GM12892 (cell line): ENCODE results near the gene PPM1M.

Experiments
- DNase-seq: peaks from one replicate; pipeline ENCODE4 v3.0.0; 2011; ENCODE audit not compliant: insufficient read length
- FAIRE-seq: peaks from 2 replicates; lab custom pipeline; 2011; peaks lifted over from hg19 to GRCh38; lab: Jason Lieb, UNC
- POLR2A ChIP-seq: IDR thresholded peaks from 2 replicates; pipeline ENCODE4 v1.6.1; 2011; ENCODE audit warnings: low read depth, low read length, control low read depth
- POLR2AphosphoS5 ChIP-seq: IDR thresholded peaks from 2 replicates; pipeline ENCODE4 v1.6.1; 2011; ENCODE audit warnings: low read depth, low read length, control low read depth
- TAF1 ChIP-seq: IDR thresholded peaks from 2 replicates; pipeline ENCODE4 v1.6.1; 2011; ENCODE audit warnings: low read depth, mild to moderate bottlenecking, control low read depth, low read length, borderline replicate concordance

Gene PPM1M

GRCh38 chr3:52227117-52227516 is 18.4 kb upstream of the PPM1M start:
- no peak for DNase-seq
- TF ChIP-seq TAF1 (no peak), POLR2AphosphoS5 (no peak)
- peak; percentile 27 for FAIRE-seq

- FAIRE-seq = no peak
- DNase-seq = no peak
- TF ChIP-seq POLR2AphosphoS5 (no peak), TAF1 (no peak), POLR2A (no peak)
Measured at GRCh38 chr3:52227766-52228165, 17.8 kb upstream of the PPM1M start.

DNA sequence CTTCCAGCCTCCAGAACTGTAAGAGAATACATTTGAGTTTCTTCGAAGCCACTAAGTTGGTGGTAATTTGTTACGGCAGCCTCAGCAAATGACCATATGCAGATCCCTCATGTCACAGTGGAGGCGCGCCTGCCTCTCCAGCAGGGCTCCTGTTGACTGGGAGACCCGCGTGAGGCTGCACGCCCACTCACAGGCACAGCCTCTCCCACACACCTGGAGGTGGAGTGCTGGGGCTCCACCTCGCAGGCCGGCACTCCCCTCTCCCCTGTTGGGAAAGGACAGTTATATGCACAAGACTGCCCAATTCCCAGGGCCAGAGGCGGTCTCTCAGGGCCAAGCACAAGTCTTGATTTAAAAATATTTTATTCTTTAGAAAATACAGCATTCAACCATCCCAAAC is 17.3 kb upstream of the PPM1M start:
- FAIRE-seq = no peak
- TF ChIP-seq TAF1 = no peak
- no peak for TF ChIP-seq POLR2AphosphoS5
- no peak for TF ChIP-seq POLR2A
- DNase-seq = no peak

DNA sequence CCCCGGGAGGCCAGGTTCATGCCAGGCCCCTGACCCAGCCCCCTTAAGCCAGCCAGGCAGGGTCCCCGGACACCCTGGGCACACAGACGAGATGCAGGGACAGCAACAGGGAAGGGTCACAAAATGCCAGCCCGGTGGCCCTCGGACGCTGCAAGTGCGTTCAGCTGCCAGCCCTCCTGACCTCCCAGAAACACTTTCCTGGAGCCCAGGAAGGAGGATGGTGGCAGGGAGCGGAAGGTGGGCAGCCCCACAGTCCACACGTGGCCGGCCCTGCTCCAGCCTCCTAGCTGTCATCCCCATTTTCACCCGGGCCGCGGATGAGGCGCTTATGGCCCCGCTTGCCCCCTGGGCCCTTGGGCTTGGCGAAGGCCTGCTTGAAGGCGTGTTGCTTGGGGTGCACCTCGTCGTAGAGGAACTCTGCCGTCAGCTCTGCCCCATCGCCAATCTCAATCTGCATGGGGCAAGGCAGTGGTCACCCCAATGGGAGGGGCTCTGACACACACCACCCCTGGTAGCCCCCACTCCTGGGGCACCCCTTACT is 16.7 kb upstream of the PPM1M start:
- DNase-seq (no peak), FAIRE-seq (no peak)
- TF ChIP-seq POLR2A (no peak), TAF1 (no peak), POLR2AphosphoS5 (no peak)

- TF ChIP-seq POLR2A = no peak
- TF ChIP-seq TAF1 = no peak
- TF ChIP-seq POLR2AphosphoS5 = no peak
- no peak for FAIRE-seq
- no peak for DNase-seq
Measured at GRCh38 chr3:52229656-52230055, 15.9 kb upstream of the PPM1M start.

GRCh38 chr3:52230461-52230860 is 15.1 kb upstream of the PPM1M start:
- TF ChIP-seq POLR2A (no peak), TAF1 (no peak), POLR2AphosphoS5 (no peak)
- FAIRE-seq (no peak), DNase-seq (no peak)

DNA sequence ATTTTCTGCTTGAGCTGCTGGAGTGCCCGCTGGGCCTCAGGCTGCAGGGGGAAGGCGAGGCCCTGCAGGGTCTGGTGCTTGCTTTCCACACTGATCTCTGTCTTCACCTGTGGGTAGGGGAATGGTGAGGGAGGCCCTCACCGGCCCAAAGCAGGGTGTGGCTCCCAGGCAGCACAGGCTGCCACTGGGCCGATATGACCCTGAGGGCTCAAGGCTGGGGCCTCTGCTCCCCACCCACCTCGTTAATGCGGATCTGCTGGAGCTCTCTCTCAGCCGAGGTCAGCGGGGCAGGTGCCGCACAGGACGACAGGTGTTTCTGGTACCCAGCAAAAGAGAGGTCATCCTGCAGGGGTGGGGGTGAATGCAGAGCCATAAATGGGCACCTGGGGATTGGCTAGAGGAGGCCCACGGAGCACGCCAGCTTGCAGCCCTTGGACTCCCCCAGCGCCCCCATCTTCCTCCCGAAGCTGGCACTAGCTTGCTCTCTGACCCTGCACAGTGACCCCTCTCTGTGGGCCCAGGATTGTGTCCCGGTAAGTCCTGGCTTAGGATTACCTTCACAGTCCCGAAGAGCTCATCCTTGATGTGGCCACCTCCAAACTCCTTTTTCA is 14.6 kb upstream of the PPM1M start:
- FAIRE-seq (no peak), DNase-seq (no peak)
- TF ChIP-seq POLR2AphosphoS5 (no peak), TAF1 (no peak), POLR2A (no peak)

- DNase-seq (peak; percentile 82), FAIRE-seq (no peak)
- no peak for TF ChIP-seq TAF1
- TF ChIP-seq POLR2AphosphoS5 = 0 out of 2 replicates have a peak, but pooled peaks have one; percentile 18
Measured at GRCh38 chr3:52231502-52232278, 13.9 kb upstream of the PPM1M start.

GRCh38 chr3:52232279-52233107 is 13.1 kb upstream of the PPM1M start:
- TF ChIP-seq TAF1 (no peak), POLR2A (no peak), POLR2AphosphoS5 (no peak)
- DNase-seq (no peak), FAIRE-seq (no peak)

DNA sequence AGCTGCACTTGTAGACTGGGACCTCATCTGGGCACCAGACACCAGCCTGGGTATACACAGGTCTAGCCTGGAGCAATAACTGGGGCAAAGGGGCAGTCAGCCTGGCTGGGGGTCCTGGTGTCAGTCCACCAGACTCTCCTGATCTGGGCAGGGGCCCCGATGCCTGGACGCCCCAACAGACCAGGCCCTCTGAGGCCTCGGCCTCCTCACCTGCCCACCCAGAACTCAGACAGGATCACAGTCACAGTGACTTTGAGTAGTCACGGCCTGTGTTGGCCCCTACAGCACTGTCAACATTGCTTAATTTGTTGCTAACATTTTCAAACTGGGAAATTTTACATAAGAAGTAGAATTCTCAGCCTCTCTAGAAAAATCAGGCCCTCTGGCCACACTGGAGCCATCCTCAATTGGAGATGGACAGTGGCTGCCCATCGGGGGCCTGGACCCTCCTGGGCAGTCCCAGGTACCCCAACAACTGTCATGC is 12.4 kb upstream of the PPM1M start:
- FAIRE-seq = no peak
- no peak for DNase-seq
- TF ChIP-seq POLR2AphosphoS5 (no peak), TAF1 (no peak), POLR2A (no peak)

- FAIRE-seq = no peak
- no peak for TF ChIP-seq POLR2AphosphoS5
- TF ChIP-seq TAF1 = no peak
- no peak for TF ChIP-seq POLR2A
Measured at GRCh38 chr3:52233968-52234367, 11.6 kb upstream of the PPM1M start.

More at GRCh38 chr3:52233968-52234367, 11.6 kb upstream of the PPM1M start:
- DNase-seq = no peak
